A549 (cell line): ENCODE data around the gene ZDHHC11. TPM values are rescaled to one million over a fixed set of nuclear protein-coding genes. Genes with fewer than 3 reads are reported as not detected.
"Not testable (repeated sequence)": the region's sequence is repeated elsewhere in the genome, so short reads cannot be mapped to it uniquely, and the experiment has no call there.

Source experiments
- ATAC-seq, 2 experiments: fragments of 200-7000 bp in 1 of 2; fragments of >200 bp in 1 of 2; cut with Nextera tagmentation in 1 of 2; cut with Tn5 transposase in 1 of 2; 3 replicates each; pipeline versions ENCODE4 v1.8.0 to v1.9.1; 2018 to 2020; ENCODE audit warnings: mild to moderate bottlenecking in 1 of 2, moderate library complexity in 1 of 2
- CTCF ChIA-PET: fragments of 300-600 bp; sonication (Branson Sonifier 250); formaldehyde crosslinking; extraction: SDS; loops from one replicate; lab custom pipeline; 2021; ENCODE audit warnings: antibody characterized with exemption, inconsistent platforms; lab: Yijun Ruan, JAX
- POLR2A ChIA-PET: fragments of 350-600 bp; formaldehyde crosslinking; extraction: SDS; loops from one replicate; lab custom pipeline; 2021; ENCODE audit warnings: antibody characterized with exemption, inconsistent platforms; lab: Yijun Ruan, JAX
- DNase-seq, 2 experiments: peaks; one replicate each; pipeline versions ENCODE4 v3.0.0 to v3.0.0-alpha.2; 2011 to 2016; ENCODE audit warnings: low read depth in 1 of 2, low spot score in 1 of 2
- FAIRE-seq: peaks from 2 replicates; lab custom pipeline; 2011; peaks lifted over from hg19 to GRCh38; lab: Jason Lieb, UNC
- H3K27ac ChIP-seq, 2 experiments: fragments of >200 bp; sonication (Bioruptor Twin); formaldehyde crosslinking; 3 replicates each; pipeline ENCODE4 v1.5.1; 2016 to 2017
- H3K4me1 ChIP-seq: fragments of >200 bp; sonication (Bioruptor Twin); formaldehyde crosslinking; 3 replicates; pipeline ENCODE4 v1.6.1; 2016
- H3K4me2 ChIP-seq: fragments of >200 bp; sonication (Bioruptor Twin); formaldehyde crosslinking; 3 replicates; pipeline ENCODE4 v1.6.1; 2016
- H3K4me3 ChIP-seq: fragments of >200 bp; sonication (Bioruptor Twin); formaldehyde crosslinking; 3 replicates; pipeline ENCODE4 v1.5.1; 2016
- H3K9me3 ChIP-seq: fragments of >200 bp; sonication (Bioruptor Twin); formaldehyde crosslinking; 3 replicates; pipeline ENCODE4 v1.6.1; 2016
- BHLHE40 ChIP-seq: IDR thresholded peaks from 2 replicates; pipeline ENCODE4 v1.6.1; 2012; ENCODE audit warnings: low read depth, low read length, inconsistent platforms
- CBX2 ChIP-seq: fragments of 200-600 bp; sonication (generic); IDR thresholded peaks from 2 replicates; pipeline ENCODE4 v1.6.1; 2016; ENCODE audit warnings: low read depth, mild to moderate bottlenecking, borderline replicate concordance
- CEBPB ChIP-seq, 2 experiments: fragments of >200 bp in 1 of 2; sonication (Bioruptor Twin) in 1 of 2; formaldehyde crosslinking in 1 of 2; IDR thresholded peaks; 2 replicates each; pipeline ENCODE4 v1.6.1; 2012 to 2016
- CHD2 ChIP-seq: fragments of 150-350 bp; IDR thresholded peaks from 2 replicates; pipeline ENCODE4 v1.6.1; 2014; ENCODE audit warnings: low read length; ENCODE audit not compliant: partially characterized antibody
- CHD4 ChIP-seq: fragments of 200-600 bp; sonication (generic); IDR thresholded peaks from 2 replicates; pipeline ENCODE4 v1.6.1; 2016; ENCODE audit warnings: antibody characterized with exemption, mild to moderate bottlenecking, borderline replicate concordance
- EHMT2 ChIP-seq: fragments of 200-600 bp; sonication (generic); IDR thresholded peaks from 2 replicates; pipeline ENCODE4 v1.6.1; 2016; ENCODE audit warnings: antibody characterized with exemption, low read depth, mild to moderate bottlenecking, moderate library complexity
- FOSB ChIP-seq: fragments of 250-450 bp; sonication (Bioruptor Pico); IDR thresholded peaks from 2 replicates; pipeline ENCODE4 v1.5.0; 2020; ENCODE audit warnings: mild to moderate bottlenecking, moderate library complexity
- FOXS1 ChIP-seq: fragments of 250-450 bp; sonication (Bioruptor Pico); IDR thresholded peaks from 2 replicates; pipeline ENCODE4 v1.5.0; 2020; ENCODE audit warnings: mild to moderate bottlenecking, moderate library complexity
- HEYL ChIP-seq: fragments of 250-450 bp; sonication (Bioruptor Pico); IDR thresholded peaks from 2 replicates; pipeline ENCODE4 v1.8.0; 2021; ENCODE audit warnings: mild to moderate bottlenecking, moderate library complexity
- JUN ChIP-seq, 2 experiments: fragments of >200 bp; sonication (Bioruptor Twin); formaldehyde crosslinking; IDR thresholded peaks; 2 replicates in 1 of 2; 3 replicates in 1 of 2; pipeline ENCODE4 v1.6.1; 2016 to 2017
- MAFK ChIP-seq: fragments of 450-650 bp; IDR thresholded peaks from 2 replicates; pipeline ENCODE4 v1.6.1; 2014; ENCODE audit not compliant: partially characterized antibody
- MAX ChIP-seq: IDR thresholded peaks from 2 replicates; pipeline ENCODE4 v1.6.1; 2012
- NR3C1 ChIP-seq: fragments of >200 bp; sonication (Bioruptor Twin); formaldehyde crosslinking; IDR thresholded peaks from 3 replicates; pipeline ENCODE4 v1.6.1; 2017
- RAD21 ChIP-seq, 2 experiments: fragments of >200 bp in 1 of 2; sonication (Bioruptor Twin) in 1 of 2; formaldehyde crosslinking in 1 of 2; IDR thresholded peaks in 1 of 2; conservative IDR thresholded peaks in 1 of 2; 2 replicates in 1 of 2; 3 replicates in 1 of 2; pipeline ENCODE4 v1.6.1; 2012 to 2018; ENCODE audit warnings: inconsistent platforms in 1 of 2
- RFX5 ChIP-seq: fragments of 450-650 bp; IDR thresholded peaks from 2 replicates; pipeline ENCODE4 v1.7.1; 2014; ENCODE audit warnings: antibody characterized with exemption, mild to moderate bottlenecking, moderate library complexity
- SREBF2 ChIP-seq: fragments of 450-650 bp; IDR thresholded peaks from 2 replicates; pipeline ENCODE4 v1.6.1; 2014; ENCODE audit warnings: mild to moderate bottlenecking, moderate library complexity
- TFCP2L1 ChIP-seq: fragments of 250-450 bp; sonication (Bioruptor Pico); IDR thresholded peaks from 2 replicates; pipeline ENCODE4 v1.5.0; 2021; ENCODE audit warnings: mild to moderate bottlenecking
- TP53 ChIP-seq: fragments of 250-450 bp; sonication (Bioruptor Pico); IDR thresholded peaks from 2 replicates; pipeline ENCODE4 v1.5.0; 2021; ENCODE audit warnings: mild to moderate bottlenecking, moderate library complexity
- USF2 ChIP-seq: fragments of 450-650 bp; IDR thresholded peaks from 2 replicates; pipeline ENCODE4 v1.6.1; 2014; ENCODE audit warnings: antibody characterized with exemption
- WGBS: methylation state at CpG from one replicate; pipeline ENCODE4 v1.1.6; 2017; ENCODE audit errors: missing lambda C conversion rate; 5-methylcytosine and 5-hydroxymethylcytosine counted together
- polyA plus RNA-seq, 4 experiments: library from polyadenylated mRNA; depleted of rRNA in 3 of 4; stranded (reverse); fragments of >200 nt; fragmentation: RNase III in 1 of 4; extraction: RNeasy Plus Mini Kit Qiagen cat#74134 plus additional on column Dnase treatment in 1 of 4; gene quantifications; 2 replicates in 3 of 4; 3 replicates in 1 of 4; pipeline ENCODE4 v1.2.3, GENCODE V29; 2011 to 2017

ZDHHC11 gene
- polyA plus RNA-seq, 2 of the 4 experiments (the other 2 are of a cell fraction), result 2.6 to 13.7 TPM

GRCh38 chr5:756171-756570 lies 94.6 kb downstream of the ZDHHC11 start:
- TF ChIP-seq RAD21 (conservative IDR thresholded peaks at IDR 0.05 in 1 of 2, IDR thresholded peaks at IDR 0.05 in 1 of 2) (no peak), MAX (no peak), NR3C1 (no peak), JUN (IDR thresholded peaks at IDR 0.05) (no peak), TP53 (CRISPR knock-in tag) (no peak), FOSB (CRISPR knock-in tag) (no peak), FOXS1 (no peak), EHMT2 (no peak), CEBPB (IDR thresholded peaks at IDR 0.05) (no peak), CBX2 (no peak), TFCP2L1 (CRISPR knock-in tag) (no peak), MAFK (no peak), BHLHE40 (no peak), SREBF2 (no peak), CHD2 (no peak), USF2 (no peak), HEYL (CRISPR knock-in tag) (no peak), RFX5 (no peak), CHD4 (no peak)
- DNase-seq (no peak), FAIRE-seq (no peak), ATAC-seq (peak in 1 of 2 experiments; percentile 5; a peak in 2 of 6 replicates)
- no peaks in the 10 kb centered on the region for H3K9me3 ChIP-seq
- H3K27ac ChIP-seq, result no peak overlapping the region
- H3K4me2 ChIP-seq, result no peak overlapping the region
- CTCF ChIA-PET, result no interaction called here
- POLR2A ChIA-PET, result no interaction called here
- H3K4me1 ChIP-seq, result peaks cover 17% of the 10 kb centered on the region; the same call in 2 of the 3 replicates
- WGBS, result 77% methylated on average over 7 of the region's 10 CpGs
- no peak overlapping the region for H3K4me3 ChIP-seq

- ATAC-seq, H3K9me3 ChIP-seq, DNase-seq, POLR2A ChIA-PET, H3K27ac ChIP-seq, CTCF ChIA-PET, FAIRE-seq, H3K4me2 ChIP-seq, H3K4me3 ChIP-seq: not testable (repeated sequence)
- H3K4me1 ChIP-seq, result peaks cover 14% of the 10 kb centered on the region; the same call in 2 of the 3 replicates
- 40% methylated on average over 14 of the region's 16 CpGs for WGBS
Measured at GRCh38 chr5:754143-754632, 96.6 kb downstream of the ZDHHC11 start.

- H3K9me3 ChIP-seq, CTCF ChIA-PET, FAIRE-seq, H3K4me2 ChIP-seq, POLR2A ChIA-PET, H3K27ac ChIP-seq, H3K4me1 ChIP-seq, DNase-seq, H3K4me3 ChIP-seq: not testable (repeated sequence)
- 42% methylated on average over 15 of the region's 19 CpGs for WGBS
- peak in 1 of 2 experiments; percentile 14; a peak in 2 of 6 replicates for ATAC-seq
Measured at GRCh38 chr5:753567-754142, 97.1 kb downstream of the ZDHHC11 start.

- ATAC-seq, H3K4me2 ChIP-seq, H3K27ac ChIP-seq, H3K4me3 ChIP-seq, FAIRE-seq, H3K4me1 ChIP-seq, CTCF ChIA-PET, POLR2A ChIA-PET, H3K9me3 ChIP-seq, DNase-seq: not testable (repeated sequence)
- 73% methylated on average over 14 of the region's 20 CpGs for WGBS
Measured at GRCh38 chr5:752532-753115, 98.2 kb downstream of the ZDHHC11 start.

GRCh38 chr5:751992-752391 lies 98.8 kb downstream of the ZDHHC11 start:
- FAIRE-seq, ATAC-seq, H3K27ac ChIP-seq, POLR2A ChIA-PET, DNase-seq, H3K9me3 ChIP-seq, CTCF ChIA-PET, H3K4me1 ChIP-seq, H3K4me3 ChIP-seq, H3K4me2 ChIP-seq: not testable (repeated sequence)
- 88% methylated on average over 1 of the region's 8 CpGs for WGBS
